GM19467 (cell line): Measurements from ENCODE around the gene IMMP2L.

Source experiments
- ATAC-seq: cut with Tn5 transposase; IDR thresholded peaks from one replicate; pipeline ENCODE4 v1.9.1; 2021; ENCODE audit warnings: mild to moderate bottlenecking, moderate library complexity; ENCODE audit not compliant: unreplicated experiment

Gene IMMP2L

DNA sequence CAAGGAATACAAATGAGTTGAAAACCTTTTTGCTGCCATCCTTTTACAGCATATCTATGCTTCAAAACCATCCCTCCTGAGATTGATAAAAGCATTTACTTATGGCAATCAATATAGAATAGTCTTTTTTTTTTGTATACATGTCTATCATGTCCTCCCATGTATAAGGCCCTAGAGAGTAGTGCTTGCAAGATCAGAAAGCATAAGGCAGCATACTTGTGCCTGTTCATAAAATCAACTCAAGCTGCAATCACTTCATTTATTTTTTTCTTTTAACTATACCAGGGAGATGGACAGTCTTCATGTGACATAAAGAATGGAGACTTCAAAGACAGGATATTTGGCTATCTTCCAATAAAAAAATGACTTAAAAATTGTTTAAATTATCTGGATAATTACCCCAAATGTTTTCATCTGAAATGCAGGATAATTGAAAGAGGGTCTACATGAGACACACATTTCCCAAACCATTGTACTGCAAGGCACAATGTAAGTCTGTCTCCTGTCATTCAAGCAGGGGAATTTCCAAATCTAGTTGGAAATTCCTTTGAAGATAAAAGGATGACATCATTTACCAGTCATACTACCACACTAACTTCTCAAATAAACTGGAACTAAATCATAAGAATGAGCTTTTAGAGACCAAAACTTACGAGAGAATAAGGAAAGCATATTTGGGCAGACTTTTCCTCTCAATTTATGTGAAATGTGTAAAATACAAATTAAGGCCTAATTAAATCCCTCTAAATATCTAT lies 448.9 kb downstream of the IMMP2L start:
- ATAC-seq = no peak

DNA sequence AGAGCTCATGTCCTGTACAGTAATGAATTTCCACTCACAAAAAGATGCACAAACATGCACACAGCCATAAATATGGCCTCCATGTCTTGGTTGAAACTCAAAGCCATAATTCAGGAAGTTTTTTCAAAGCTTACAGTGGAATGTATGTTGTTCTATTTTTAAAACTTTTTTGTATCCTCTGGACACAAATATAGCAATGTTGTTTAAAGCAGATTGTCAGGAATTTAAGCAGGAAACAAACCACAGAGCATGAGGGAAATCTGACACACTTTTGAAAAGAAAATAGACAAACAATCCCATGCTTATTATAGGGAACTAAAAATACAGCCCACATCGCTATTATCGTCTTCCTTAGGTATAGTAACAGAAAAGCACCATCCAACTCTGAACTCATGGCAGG lies 449.9 kb downstream of the IMMP2L start:
- ATAC-seq = no peak

DNA sequence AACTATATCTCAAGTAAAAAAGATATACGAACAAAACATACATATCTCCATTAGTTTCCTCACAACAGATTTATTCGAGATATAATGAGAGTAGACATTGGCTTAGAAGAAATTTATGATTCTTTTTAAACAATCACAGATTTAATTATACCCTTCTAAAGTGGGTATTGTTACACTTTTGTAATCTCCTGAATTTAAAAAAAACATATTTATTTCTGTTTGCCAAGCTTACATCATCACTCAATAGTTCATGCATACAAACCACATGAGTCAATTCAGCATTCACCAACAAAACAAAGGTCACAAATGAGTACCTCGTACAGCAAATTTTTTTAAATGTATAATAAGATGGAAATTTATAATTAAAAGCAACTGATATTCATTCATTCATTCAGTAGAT lies 453.8 kb downstream of the IMMP2L start:
- no peak for ATAC-seq

DNA sequence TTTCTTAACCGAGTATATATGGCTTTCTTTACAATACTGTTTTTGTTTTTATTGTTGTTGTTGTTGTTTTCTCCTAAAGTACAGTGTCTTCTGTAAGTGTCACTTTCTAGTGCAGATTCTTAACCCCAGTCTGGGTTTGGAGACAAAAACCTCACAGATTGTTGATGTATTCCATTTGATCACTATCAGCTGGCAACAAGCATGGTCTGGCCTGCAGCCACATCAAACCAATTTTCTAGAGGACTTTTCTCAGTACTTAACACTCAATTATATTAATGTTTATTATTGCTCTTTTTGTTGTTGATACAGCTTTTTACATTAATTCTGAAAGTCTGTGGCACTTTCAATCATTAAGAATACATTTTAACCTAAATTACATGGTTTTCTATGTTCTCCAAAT lies 454.3 kb downstream of the IMMP2L start:
- no peak for ATAC-seq

DNA sequence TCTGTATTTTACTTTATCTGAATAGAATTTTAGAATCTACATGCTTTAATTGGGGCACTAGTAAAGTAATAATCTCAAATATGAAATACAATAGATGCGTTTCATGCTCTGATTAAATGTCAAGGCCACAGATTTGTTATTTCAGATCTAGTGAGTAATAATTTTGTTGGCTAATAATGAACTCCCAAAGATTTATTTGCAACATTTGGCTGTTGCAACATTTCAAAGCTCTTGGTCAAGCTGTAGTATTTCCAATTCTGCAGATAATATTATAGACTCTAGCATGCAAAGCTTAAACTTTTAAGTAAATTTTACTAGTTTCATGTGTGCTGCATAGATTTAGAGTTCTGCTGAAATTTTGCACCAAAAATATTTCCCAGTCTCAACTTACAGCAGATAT lies 454.7 kb downstream of the IMMP2L start:
- no peak for ATAC-seq

DNA sequence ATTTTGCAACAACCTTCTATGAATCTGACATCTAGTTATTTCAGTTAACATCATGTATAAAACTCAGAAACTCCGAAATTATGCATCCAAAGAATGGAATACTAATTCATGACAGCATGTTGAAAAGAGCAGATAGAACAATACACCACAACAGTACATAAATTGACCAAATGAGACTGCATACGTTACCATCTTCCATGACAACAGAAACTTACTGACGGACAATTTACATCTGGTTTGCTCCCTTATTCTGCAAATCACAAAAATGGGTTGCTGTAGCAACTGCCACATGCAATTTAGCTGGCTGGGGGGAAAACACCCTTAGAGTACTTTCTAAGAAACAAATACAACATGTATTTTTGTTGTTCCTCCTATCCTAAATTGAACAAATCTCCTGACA lies 457.0 kb downstream of the IMMP2L start:
- no peak for ATAC-seq

DNA sequence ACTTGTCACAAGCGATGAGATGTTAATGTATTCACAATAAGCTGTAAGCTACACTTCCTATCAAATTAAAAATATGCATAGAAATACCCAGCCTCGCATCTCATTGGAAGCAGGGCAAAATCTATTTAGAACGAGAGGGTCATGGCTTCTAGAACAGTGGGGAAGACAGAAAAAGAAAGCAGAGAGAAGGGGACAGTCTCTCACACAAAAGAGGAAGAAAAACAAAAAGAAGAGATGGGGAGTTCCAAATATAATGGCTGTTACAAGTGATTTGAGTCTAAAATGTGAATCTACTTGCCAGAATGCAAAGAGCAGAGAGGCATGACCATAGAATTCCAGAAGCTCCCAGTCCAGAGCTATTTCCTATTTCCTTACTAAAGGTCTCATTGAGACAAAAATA lies 457.6 kb downstream of the IMMP2L start:
- ATAC-seq = no peak

DNA sequence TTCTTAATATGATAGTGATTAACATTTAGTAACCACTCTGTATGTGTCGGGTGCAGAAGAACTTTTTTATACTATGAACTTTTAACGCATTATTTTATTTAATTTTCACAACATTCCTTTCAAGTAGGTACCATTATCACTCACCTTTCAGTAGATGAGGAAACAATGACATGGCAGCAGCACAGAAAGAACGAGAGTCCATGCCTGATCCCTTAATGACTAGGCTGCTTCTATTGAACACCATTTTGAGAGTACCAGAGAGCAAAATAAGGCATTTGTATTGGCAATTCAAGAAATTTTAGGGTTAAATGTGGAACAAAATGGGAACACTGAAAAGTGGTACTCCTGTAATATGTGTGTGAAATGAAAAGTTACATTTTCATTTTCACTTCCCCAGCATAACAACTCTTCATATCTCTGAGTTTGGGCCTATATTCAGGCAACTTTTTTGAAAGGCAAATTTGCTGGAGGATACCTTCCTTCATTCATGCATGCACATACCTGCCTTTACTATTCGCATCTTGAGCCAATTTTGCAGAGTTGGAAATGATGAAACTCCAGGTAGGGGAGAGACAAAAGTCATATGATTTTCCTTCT lies 458.5 kb downstream of the IMMP2L start:
- peak; percentile 67 for ATAC-seq

DNA sequence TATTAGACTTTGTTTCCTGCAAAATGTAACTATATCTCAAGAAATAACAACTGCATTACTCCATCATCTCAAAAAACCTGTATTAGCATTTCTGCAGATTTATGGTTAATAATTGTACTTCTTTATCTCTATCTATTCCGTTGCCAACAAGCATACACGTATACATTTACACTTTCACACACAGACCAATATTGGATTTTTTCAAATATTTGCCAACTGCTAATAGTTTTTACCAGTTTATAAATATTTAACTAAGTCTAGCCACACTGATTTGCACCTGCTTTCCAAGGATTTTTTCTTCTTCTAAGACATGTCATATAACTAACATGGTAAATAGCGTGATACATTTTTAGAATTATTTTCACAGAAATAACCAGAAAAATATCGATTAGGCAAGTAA lies 459.2 kb downstream of the IMMP2L start:
- ATAC-seq = no peak

DNA sequence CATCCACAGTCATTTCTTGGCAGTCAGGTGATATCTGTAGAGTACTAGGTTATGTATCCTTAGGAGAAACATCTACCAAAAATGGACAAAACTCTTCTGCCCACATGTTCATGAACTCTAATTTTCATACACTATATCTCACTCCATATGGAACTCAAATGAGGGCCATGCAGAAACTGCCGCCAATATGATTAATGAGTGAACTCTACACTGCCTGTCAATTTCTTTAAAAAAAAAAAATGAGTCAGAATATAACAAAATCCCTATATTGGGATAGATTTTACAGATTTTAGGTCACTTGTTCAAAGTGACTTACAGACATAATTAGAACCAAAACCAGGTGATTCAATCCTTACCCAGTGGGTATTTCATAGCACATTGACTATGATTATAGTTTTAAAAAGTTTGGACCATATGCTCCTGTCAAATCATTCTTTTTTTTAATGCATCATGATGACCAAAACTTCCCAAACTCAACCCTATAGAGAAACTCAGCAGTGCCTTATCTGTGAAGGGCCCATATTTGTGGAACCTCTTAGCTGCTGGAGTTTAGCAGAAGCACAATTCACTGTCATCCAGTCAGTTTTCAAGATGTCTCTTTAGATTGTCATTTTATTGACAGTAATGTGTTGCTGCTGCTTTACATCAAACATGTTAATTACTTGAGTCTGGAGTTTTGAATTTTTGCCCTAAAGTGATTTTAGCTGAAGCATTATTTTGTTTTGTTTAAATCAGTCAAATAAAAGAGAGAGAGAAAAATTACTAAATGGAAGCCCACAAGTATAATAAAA lies 460.2 kb downstream of the IMMP2L start:
- ATAC-seq = no peak

DNA sequence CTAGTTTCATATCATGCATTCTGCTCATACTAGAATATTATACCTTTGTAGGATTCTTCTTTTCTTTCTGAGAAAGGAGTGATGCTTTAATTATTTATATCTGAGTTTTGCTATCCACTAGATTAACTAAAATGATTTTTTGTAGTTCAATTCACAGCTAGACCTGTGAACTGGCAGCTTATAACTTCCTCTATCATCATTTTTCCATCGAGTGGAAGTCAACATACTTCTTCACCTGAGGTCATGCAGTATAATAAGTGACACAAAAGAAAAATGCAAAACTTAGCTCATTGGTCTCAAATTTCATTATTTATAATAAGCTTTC lies 463.4 kb downstream of the IMMP2L start:
- ATAC-seq = no peak

DNA sequence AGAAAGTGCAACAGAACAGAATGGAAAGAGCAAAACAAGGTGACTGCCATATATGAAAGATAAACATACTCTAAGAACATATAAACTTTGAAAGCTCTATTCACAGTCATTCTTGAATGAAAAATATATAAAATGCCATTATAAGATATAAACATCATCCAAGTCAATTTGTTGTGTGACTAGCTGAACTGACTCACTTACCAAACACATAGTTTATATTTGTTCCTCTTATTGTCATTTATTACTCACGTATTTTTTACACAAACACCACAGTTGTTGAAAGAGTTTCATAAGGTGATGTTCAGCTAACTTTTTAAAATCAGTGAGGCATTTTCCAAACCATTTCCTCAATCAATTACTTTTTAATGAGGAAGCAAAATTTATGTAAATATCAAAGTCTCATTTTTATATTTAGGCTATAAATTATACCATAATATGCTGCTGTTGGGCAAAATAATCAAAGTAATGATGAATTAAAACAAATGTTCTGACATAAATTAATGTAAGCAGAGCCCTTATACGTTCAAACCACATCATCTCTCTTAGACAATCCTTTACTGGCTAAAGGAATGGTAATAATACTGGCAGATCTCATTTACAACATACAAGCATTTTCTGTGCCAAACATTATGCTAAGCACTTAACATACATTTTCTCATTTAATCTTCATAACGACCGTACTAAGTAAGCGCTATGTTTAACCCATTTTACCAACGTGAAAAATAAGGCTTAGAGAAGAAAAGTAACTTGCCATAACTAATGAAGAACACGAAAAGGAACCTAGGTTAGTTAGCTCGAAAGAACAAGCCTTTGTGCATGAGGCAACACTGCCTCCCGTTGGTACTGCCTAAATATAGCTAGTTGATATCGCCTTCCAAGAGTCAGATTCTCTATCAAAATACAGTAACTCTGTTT lies 464.0 kb downstream of the IMMP2L start:
- ATAC-seq = peak; percentile 81

DNA sequence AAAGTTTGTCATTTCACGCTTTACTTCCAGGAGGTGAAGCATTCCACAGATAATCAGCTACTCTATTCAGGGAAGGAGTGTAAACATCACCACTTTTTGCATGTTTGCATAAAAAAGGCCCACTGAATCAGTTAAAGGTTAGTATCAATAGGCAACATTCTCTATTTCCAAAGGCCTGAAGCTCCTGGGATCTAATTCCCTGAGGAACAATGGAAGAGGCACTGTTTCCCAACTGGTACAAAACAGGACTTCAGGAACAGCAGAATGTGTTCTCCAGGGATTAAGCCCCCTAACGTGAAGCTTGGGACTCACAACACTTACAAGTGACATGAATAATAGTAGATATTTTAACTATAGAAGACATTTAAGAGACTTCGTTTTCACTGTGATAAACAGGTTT lies 465.3 kb downstream of the IMMP2L start:
- no peak for ATAC-seq

DNA sequence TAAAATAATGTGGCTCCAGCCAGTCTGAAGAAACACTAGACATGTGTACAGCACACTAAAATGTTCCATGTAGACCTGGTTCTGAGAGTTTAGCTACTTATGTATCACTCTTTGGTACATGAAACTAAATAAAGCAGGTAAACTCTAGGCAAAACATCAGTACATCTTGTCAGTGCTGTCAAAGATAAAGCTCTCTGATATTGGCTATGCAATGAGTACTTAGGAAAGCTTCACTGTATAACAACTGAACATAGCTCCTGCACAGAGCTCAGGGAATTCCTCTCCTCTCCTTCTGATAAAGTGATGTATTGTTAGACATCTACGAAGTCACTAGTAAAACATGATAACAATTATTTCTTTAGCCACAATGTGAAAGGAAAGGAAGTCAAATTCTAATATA lies 467.9 kb downstream of the IMMP2L start:
- ATAC-seq = no peak

DNA sequence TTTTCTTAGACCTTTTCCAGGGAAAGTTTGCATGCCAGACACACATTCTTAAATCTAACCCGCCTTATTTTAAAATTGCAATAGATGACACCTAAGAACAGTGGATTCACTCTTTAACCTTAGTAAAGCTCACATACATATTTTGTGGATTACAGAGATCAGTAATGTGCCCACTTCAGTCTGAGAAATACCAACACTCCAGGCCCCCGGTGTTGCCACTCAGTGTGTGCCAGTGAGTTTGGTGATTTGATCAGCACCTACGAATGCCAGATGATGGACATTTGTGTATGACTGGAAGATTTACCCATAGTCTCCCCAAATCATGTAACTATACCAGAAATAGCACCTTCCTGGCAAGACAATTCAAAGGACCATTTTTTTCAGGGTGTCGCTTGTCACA lies 468.8 kb downstream of the IMMP2L start:
- no peak for ATAC-seq

DNA sequence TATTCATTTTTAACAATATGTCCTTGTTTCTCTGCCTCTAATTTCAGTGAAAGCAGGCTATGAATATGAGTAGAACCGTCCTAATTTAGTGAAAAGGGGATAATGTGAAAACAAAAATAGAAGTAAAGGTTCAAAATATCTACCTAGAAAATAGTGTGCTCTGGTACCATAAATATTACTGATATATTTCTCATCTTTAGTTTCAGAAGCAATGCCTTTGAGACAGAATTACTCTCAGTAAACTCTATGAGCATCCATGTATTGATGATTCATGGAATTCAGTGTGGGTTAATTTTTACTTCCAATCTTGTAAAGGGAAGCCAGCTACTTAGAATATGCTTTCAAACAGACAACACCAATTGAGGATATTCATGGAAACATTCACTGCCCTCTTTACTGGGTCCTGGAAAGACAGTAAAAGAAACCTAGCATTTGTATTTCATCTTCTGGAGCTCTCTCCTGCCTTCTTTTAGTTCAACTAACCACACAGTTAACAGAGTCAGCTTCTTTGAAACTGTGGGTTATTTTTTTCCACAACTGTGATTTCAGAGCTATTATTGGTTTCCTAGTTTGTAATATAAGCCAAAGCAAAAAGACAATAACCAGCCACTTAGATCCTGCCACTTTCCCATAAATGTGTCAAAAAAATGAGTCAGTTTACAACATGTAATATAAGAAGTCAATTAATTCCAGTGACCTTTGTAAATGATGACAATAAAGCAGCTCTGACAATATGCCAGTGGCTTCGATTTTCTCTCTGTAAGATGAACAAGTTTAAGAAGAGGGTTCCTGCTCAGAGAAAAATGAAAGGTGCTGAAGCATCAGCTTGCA lies 469.7 kb downstream of the IMMP2L start:
- no peak for ATAC-seq

DNA sequence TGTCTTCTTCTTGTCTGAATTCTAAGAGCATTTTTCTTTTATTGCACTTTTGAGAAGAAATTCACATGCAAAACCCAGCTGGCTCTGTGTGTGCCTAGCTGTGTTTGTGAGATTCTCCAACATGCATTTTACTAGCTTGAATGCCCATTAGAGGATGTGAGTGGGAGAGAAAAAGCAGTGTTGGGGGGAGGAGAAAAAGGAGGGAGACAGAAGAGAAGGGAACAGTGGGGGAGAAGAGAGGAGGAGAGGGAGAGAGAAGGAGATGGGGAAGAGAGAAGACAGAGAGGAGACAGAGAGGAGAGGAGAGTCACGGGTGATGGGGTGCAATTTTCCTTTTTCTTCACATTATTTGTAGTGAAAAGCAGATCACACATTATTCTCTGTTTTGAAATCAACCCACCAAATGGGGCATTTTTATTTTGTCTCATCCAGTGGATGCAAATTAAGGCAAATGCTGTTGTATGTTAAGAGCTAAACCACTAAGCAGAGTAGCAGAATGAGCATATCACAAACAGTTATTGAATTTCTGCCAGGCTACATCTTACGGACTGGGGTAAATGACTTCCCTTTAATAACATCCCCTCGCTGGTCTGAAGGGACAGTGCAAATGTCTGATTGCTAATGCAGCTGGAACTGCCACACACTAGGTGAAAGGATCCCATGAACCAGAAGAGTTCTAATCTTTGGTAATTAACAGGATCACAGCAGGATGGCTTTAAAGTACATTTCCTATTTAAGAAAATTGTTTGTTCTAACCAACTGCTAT lies 470.5 kb downstream of the IMMP2L start:
- ATAC-seq = no peak

DNA sequence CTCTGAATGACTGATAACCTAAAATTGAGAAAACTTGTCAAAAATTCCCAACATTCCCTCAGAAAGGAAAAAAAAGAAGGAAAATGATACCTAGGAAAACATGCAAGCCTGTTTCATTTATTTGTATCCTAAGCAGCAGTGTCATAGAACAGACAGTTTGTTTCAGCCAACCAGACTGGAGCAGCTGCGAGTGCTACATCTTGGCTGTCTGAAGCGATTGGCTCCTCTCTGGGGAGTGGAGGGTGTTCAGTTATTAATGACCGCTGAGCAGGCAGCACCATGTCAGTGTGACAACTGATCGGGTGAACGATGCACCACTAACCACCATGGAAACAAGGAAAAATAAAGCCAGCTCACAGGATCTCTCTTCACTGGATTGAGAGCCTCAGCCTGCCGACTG lies 471.4 kb downstream of the IMMP2L start, which contains the start of gene LRRN3:
TSS of gene LRRN3 (plus strand) at position 282 of the 400 bp plus-strand sequence. CDS start 31,646 bp downstream, outside the sequence.
- ATAC-seq = no peak

DNA sequence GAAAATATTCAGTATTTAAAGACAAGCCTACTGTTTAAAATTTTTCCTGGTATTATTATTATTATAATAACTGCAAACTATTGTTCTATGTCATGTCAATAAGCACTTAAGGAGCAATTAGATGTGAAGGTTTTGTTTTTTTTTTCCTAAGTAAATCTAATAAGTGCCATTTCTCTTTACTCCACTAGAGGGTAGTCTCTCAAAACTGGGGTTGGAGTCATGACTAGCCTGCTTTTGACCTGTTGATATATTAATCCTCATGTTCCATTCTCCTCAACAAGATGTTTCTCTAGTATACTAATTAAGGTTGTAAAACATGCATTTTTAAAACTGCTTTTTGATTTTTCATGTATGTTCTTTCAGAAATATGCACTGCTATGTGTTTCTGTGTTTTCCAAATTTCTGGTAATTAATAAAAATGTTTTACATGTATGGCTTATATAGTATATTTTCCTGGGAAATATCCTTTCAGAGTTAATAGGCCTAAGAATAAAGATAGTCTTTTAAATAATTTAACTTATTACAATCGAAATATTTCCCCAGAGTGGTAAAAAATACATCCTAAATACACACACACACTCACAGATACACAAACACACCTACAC lies 472.4 kb downstream of the IMMP2L start:
- no peak for ATAC-seq
